PC-9 (cell line): Measurements from ENCODE around the gene METTL6.

Source experiments
- CTCF ChIP-seq: fragments of 200-600 bp; sonication (generic); conservative IDR thresholded peaks from 2 replicates; pipeline ENCODE4 v1.6.1; 2017; ENCODE audit warnings: mixed run types, antibody characterized with exemption, mild to moderate bottlenecking, moderate library complexity
- EZH2 ChIP-seq: fragments of 200-600 bp; sonication (generic); IDR thresholded peaks from 2 replicates; pipeline ENCODE4 v1.8.0; 2017; ENCODE audit warnings: antibody characterized with exemption, low read depth

- TF ChIP-seq CTCF (no peak), EZH2 (no peak)
These were observed 38.7 kb upstream of the METTL6 start for GRCh38 chr3:15465876-15466585.
